Superior temporal gyrus (tissue), 1 donor: ENCODE measurements around the gene MAML1.

ENCODE experiments used
- DNase-seq: peaks from one replicate; pipeline ENCODE4 v3.0.0-alpha.2; 2016; ENCODE audit errors: extremely low spot score

The MAML1 gene

GRCh38 chr5:179822059-179822432, 89.4 kb downstream of the MAML1 start:
- no peak for DNase-seq

- no peak for DNase-seq
Measured at GRCh38 chr5:179822444-179822990, 89.9 kb downstream of the MAML1 start.

GRCh38 chr5:179823937-179824744, 91.5 kb downstream of the MAML1 start:
- DNase-seq, result no peak

- DNase-seq, result no peak
Measured at GRCh38 chr5:179824745-179825112, 92.1 kb downstream of the MAML1 start.

- no peak for DNase-seq
Measured at GRCh38 chr5:179825655-179826182, 93.1 kb downstream of the MAML1 start.
